Measurements from ENCODE around the gene SRSF3. TPM values are rescaled to one million over a fixed set of nuclear protein-coding genes. Genes with fewer than 3 reads are reported as not detected.
A peak's percentile ranks its signal among the peaks of the same experiment; 100 is the strongest.

SRSF3 gene
- total RNA-seq, 6 donors from 2014 or later = 61.5 to 220 (median 167) TPM

DNA sequence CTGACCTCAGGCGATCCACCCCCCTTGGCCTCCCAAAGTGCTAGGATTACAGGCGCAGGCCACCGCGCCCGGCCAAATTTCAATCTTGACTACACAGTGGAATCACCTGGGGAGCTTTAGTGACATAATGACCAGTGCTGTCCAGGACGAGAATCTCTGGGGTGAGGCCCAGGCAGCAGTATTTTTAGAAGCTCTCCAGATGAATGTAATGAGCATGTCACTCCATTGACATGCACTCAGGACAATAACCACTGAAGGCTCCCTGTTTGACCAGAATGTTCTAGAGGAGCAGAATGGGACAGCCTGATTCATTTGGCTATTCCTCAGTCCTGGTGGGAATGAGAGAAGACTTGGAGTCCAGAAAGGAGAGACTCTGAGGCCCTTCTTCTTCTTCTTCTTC, 39.2 kb downstream of the SRSF3 start:
- Histone ChIP-seq H3K4me3 (no peak overlapping the region), H3K9me3 (no peaks in the 10 kb centered on the region), H3K27ac (no peak overlapping the region), H3K4me1 (peaks cover 10 to 25% (median 15%) of the 10 kb centered on the region in 4 donors), H3K27me3 (no peaks in the 10 kb centered on the region), H3K36me3 (no peaks in the 10 kb centered on the region)
- WGBS, 2 donors = 81 to 94% methylated on average over 6 of the region's 6 CpGs
- TF ChIP-seq EP300 (IDR thresholded peaks at IDR 0.05) = no peak
- TF ChIP-seq, protein P1, sequence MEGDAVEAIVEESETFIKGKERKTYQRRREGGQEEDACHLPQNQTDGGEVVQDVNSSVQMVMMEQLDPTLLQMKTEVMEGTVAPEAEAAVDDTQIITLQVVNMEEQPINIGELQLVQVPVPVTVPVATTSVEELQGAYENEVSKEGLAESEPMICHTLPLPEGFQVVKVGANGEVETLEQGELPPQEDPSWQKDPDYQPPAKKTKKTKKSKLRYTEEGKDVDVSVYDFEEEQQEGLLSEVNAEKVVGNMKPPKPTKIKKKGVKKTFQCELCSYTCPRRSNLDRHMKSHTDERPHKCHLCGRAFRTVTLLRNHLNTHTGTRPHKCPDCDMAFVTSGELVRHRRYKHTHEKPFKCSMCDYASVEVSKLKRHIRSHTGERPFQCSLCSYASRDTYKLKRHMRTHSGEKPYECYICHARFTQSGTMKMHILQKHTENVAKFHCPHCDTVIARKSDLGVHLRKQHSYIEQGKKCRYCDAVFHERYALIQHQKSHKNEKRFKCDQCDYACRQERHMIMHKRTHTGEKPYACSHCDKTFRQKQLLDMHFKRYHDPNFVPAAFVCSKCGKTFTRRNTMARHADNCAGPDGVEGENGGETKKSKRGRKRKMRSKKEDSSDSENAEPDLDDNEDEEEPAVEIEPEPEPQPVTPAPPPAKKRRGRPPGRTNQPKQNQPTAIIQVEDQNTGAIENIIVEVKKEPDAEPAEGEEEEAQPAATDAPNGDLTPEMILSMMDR (IDR thresholded peaks at IDR 0.05) = no peak
- no peak for TF ChIP-seq POLR2AphosphoS5 (IDR thresholded peaks at IDR 0.05)
- TF ChIP-seq POLR2A (IDR thresholded peaks at IDR 0.05) = no peak
- no peak for DNase-seq
- ATAC-seq (ENCODE audit: low FRiP score in 2 of 2) = no peak

DNA sequence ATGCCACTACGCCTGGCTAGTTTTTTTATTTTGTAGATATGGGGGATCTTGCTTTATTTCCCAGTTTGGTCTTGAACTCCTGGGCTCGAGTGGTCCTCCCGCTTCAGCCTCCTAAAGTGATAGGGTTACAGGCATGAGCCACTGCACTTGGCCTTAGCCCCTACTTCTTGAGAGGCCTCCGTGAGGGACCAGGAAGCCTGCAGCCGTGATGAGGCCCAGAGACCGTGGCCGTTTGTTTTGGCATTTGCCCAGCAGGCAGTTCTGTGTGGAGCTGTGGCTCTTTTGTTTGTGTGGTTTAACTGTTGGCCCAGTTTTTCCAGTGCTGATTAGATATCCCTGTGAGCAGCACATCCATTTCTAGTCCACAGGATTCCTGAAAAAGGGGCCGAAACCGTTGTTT, 39.8 kb downstream of the SRSF3 start:
- Histone ChIP-seq H3K9me3 (no peaks in the 10 kb centered on the region), H3K4me1 (peaks cover 6 to 20% (median 10%) of the 10 kb centered on the region in 4 donors), H3K36me3 (no peaks in the 10 kb centered on the region), H3K4me3 (no peak overlapping the region), H3K27ac (no peak overlapping the region), H3K27me3 (no peaks in the 10 kb centered on the region)
- ATAC-seq (ENCODE audit: low FRiP score in 2 of 2) = peak in 1 of 2 donors; percentile 45
- WGBS, 2 donors = 48 to 59% methylated on average over 6 to 9 of the region's 9 CpGs
- DNase-seq = peak in 1 of 2 donors; percentile 67
- no peak for TF ChIP-seq POLR2AphosphoS5 (IDR thresholded peaks at IDR 0.05)
- TF ChIP-seq EP300 (IDR thresholded peaks at IDR 0.05) = no peak
- TF ChIP-seq, protein P1 (IDR thresholded peaks at IDR 0.05) = no peak
- TF ChIP-seq POLR2A (IDR thresholded peaks at IDR 0.05) = no peak

DNA sequence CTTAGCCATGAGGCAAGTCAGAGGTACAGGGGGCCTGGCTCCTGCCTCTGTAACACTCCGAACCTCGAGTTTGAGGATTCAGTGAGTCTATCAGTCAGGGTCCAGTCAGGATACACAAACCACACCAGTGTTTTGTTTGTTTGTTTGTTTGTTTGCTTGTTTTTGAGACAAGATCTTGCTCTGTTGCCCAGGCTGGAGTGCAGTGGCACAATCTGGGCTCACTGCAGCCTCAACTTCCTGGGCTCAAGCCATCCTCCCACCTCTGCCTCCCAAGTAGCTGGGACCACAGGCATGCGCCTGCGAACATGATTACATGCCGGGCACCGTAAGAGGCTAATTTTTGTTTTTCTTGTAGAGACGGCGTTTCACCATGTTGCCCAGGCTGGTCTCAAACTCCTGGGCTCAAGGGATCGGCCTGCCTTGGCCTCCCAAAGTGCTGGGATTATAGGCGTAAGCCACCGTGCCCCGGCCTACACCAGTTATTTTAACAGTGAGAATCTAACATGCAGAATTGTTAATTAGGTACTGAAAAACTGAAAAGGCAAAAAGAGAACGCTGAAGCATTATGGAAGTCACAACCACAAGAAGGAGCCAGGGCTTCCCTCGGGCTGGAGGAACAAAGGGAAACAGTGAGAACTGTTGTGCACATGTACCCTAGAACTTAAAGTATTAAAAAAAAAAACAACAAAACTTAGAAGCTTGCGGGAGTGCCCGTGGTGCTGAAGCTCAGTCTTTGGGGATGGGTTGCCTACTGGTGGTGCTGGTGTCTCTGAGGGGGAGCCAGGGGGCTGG, 40.4 kb downstream of the SRSF3 start:
- peaks cover 0 to 14% (median 5%) of the 10 kb centered on the region in 4 donors for H3K4me1 ChIP-seq
- H3K4me3 ChIP-seq = no peak overlapping the region
- H3K9me3 ChIP-seq = no peaks in the 10 kb centered on the region
- H3K27me3 ChIP-seq = no peaks in the 10 kb centered on the region
- H3K36me3 ChIP-seq = no peaks in the 10 kb centered on the region
- 83% methylated on average over 15 to 16 of the region's 16 CpGs for WGBS, 2 donors
- H3K27ac ChIP-seq = no peak overlapping the region
- ATAC-seq (ENCODE audit: low FRiP score in 2 of 2) = no peak
- DNase-seq = no peak
- TF ChIP-seq EP300 (IDR thresholded peaks at IDR 0.05) = no peak
- TF ChIP-seq POLR2A (IDR thresholded peaks at IDR 0.05) = no peak

DNA sequence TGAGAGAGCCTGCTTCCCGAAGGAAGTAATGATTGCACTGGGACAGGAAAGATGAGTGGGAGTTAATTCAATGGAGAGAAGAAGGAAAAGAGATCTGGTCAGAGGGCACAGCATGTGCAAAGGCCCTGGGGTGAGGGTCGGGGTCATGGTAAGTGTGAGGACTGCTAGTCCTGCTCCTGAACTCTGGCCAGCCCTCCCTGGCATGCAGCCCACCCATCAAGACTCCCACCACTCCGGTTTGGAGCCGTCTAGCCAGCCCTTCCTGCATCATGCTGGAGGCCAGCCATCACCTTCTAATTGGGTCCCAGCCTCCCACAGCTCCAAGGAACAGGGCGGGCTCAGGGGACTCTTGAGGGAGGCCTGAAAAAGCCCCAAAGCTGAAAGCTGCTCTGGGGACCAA, 42.1 kb downstream of the SRSF3 start:
- WGBS, 2 donors = 60 to 67% methylated on average over 4 to 5 of the region's 5 CpGs
- no peak for DNase-seq
- Histone ChIP-seq H3K27ac (no peak overlapping the region), H3K9me3 (no peaks in the 10 kb centered on the region), H3K4me3 (no peak overlapping the region), H3K4me1 (peaks cover 0 to 12% (median 4%) of the 10 kb centered on the region in 4 donors), H3K27me3 (no peaks in the 10 kb centered on the region), H3K36me3 (no peaks in the 10 kb centered on the region)
- ATAC-seq (ENCODE audit: low FRiP score in 2 of 2) = no peak
- TF ChIP-seq, protein P1 (IDR thresholded peaks at IDR 0.05) = no peak
- TF ChIP-seq EP300 (IDR thresholded peaks at IDR 0.05) (no peak), POLR2AphosphoS5 (IDR thresholded peaks at IDR 0.05) (no peak), POLR2A (IDR thresholded peaks at IDR 0.05) (no peak)

DNA sequence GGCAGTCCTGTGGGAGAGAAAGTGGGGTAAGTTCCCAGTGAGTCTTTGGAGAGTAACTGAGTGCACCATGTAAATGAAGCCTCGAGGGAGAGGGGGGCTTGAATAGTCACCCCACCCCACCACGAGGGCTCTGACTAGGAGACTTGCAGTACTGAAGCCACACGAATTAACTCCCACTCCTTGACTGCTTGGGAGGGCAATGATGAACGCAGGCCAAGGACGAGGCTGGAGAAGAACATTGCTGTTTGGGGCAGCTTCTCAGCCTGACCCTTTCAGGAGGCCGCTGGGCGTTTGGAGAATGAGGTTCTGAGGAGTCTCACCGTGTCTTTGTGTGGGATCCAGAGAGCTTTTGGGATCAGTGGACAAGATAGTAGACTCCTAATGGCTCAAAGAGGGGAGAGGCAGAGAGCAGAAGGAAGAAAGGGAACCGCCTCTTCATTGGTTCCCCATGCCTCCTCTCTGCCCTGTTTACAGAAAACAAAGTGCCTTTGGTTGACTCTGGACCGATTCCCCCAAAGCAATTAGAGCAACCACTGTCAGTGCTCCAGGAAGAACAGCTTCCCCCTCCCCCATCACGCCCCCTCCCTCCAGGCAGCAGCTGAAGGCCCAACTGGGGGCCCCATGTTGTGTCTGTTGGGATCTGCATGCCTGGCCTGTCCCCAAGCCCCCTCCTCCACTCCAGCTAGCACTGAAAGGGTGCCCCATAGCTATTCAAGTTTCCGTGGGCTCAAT, 42.7 kb downstream of the SRSF3 start:
- Histone ChIP-seq H3K9me3 (no peaks in the 10 kb centered on the region), H3K4me3 (no peak overlapping the region), H3K27ac (no peak overlapping the region), H3K27me3 (no peaks in the 10 kb centered on the region), H3K4me1 (peaks cover 0 to 8% (median 4%) of the 10 kb centered on the region in 4 donors), H3K36me3 (no peaks in the 10 kb centered on the region)
- WGBS, 2 donors = 86 to 89% methylated on average over 10 to 11 of the region's 12 CpGs
- ATAC-seq (ENCODE audit: low FRiP score in 2 of 2) (peak in 1 of 2 donors; percentile 8), DNase-seq (no peak)
- TF ChIP-seq, protein P1 (IDR thresholded peaks at IDR 0.05) = no peak
- TF ChIP-seq EP300 (IDR thresholded peaks at IDR 0.05) = no peak
- no peak for TF ChIP-seq POLR2A (IDR thresholded peaks at IDR 0.05)
- TF ChIP-seq POLR2AphosphoS5 (IDR thresholded peaks at IDR 0.05) = no peak

Measured in upper lobe of left lung (tissue), 6 donors.